Measurements from ENCODE around the gene KCNA2.

The KCNA2 gene

GRCh38 chr1:110628323-110629105 lies 22.4 kb upstream of the KCNA2 start:
- no peak for DNase-seq

GRCh38 chr1:110627764-110628163 lies 21.6 kb upstream of the KCNA2 start:
- DNase-seq, result no peak

GRCh38 chr1:110626889-110627288 lies 20.7 kb upstream of the KCNA2 start:
- DNase-seq, result no peak

- DNase-seq, result no peak
Measured at GRCh38 chr1:110620686-110621085, 14.5 kb upstream of the KCNA2 start.

- DNase-seq, result peak; percentile 69
Measured at GRCh38 chr1:110620250-110620615, 14.1 kb upstream of the KCNA2 start.

GRCh38 chr1:110619412-110620249 lies 13.5 kb upstream of the KCNA2 start:
- peak; percentile 96 for DNase-seq

GRCh38 chr1:110618668-110619067 lies 12.5 kb upstream of the KCNA2 start:
- no peak for DNase-seq

GRCh38 chr1:110617589-110617988 lies 11.4 kb upstream of the KCNA2 start:
- no peak for DNase-seq

- no peak for DNase-seq
Measured at GRCh38 chr1:110617116-110617515, 11.0 kb upstream of the KCNA2 start.

GRCh38 chr1:110616587-110616986 lies 10.4 kb upstream of the KCNA2 start:
- no peak for DNase-seq

GRCh38 chr1:110615548-110616130 lies 9.5 kb upstream of the KCNA2 start:
- peak; percentile 82 for DNase-seq

GRCh38 chr1:110612060-110612745 lies 6.0 kb upstream of the KCNA2 start:
- no peak for DNase-seq

- no peak for DNase-seq
Measured at GRCh38 chr1:110610696-110611286, 4.6 kb upstream of the KCNA2 start.

- no peak for DNase-seq
Measured at GRCh38 chr1:110610084-110610483, 3.9 kb upstream of the KCNA2 start.

- no peak for DNase-seq
Measured at GRCh38 chr1:110608247-110608646, 2.1 kb upstream of the KCNA2 start.

GRCh38 chr1:110607536-110608230 lies 1.5 kb upstream of the KCNA2 start:
- DNase-seq, result no peak

GRCh38 chr1:110606657-110607535 lies 738 bp upstream of the KCNA2 start:
- peak; percentile 65 for DNase-seq

- no peak for DNase-seq
Measured at GRCh38 chr1:110605446-110605845, 712 bp downstream of the KCNA2 start.

GRCh38 chr1:110604586-110605148 lies 1.5 kb downstream of the KCNA2 start:
- no peak for DNase-seq

GRCh38 chr1:110603058-110603457 lies 3.1 kb downstream of the KCNA2 start:
- DNase-seq, result no peak

GRCh38 chr1:110602466-110602865 lies 3.7 kb downstream of the KCNA2 start:
- DNase-seq, result no peak

Data from activated effector memory CD4-positive, alpha-beta T cell treated with anti-CD3 and anti-CD28 coated beads, Interleukin-2, amount 50 U/mL, for 16 hours (primary cell).